H1 (cell line): Measurements from ENCODE around the gene GTF2A1L. TPM values are rescaled to one million over a fixed set of nuclear protein-coding genes. Genes with fewer than 3 reads are reported as not detected.

Experiments used
- CTCF ChIA-PET: fragments of 300-600 bp; sonication (Branson Sonifier 250); formaldehyde crosslinking; loops from one replicate; lab custom pipeline; 2021; ENCODE audit not compliant: partially characterized antibody; lab: Charles Lee
- POLR2A ChIA-PET: fragments of 300-600 bp; sonication (Branson Sonifier 250); formaldehyde crosslinking; loops from one replicate; lab custom pipeline; 2021; ENCODE audit warnings: inconsistent platforms; ENCODE audit not compliant: partially characterized antibody; lab: Charles Lee
- DNase-seq, 2 experiments: peaks; one replicate each; pipeline versions ENCODE4 v3.0.0 to v3.0.0-alpha.2; 2010 to 2022; ENCODE audit warnings: low spot score in 2 of 2, low read depth in 1 of 2, mixed read lengths in 1 of 2
- FAIRE-seq: peaks from 2 replicates; lab custom pipeline; 2011; peaks lifted over from hg19 to GRCh38; lab: Jason Lieb, UNC
- H2AFZ ChIP-seq: 2 replicates; pipeline ENCODE4 v1.8.1; 2012; ENCODE audit warnings: low read length, inconsistent platforms
- H2AK5ac ChIP-seq: 2 replicates; pipeline ENCODE4 v1.6.1; 2013; ENCODE audit warnings: low read depth, low read length
- H2BK120ac ChIP-seq: replicated peaks from 2 replicates; pipeline ENCODE3; 2013; ENCODE audit warnings: low read depth, low read length, inconsistent platforms
- H2BK12ac ChIP-seq: 2 replicates; pipeline ENCODE4 v1.6.1; 2013; ENCODE audit warnings: low read depth, low read length
- H2BK15ac ChIP-seq: 2 replicates; pipeline ENCODE4 v1.6.1; 2013; ENCODE audit warnings: low read length
- H2BK20ac ChIP-seq: 2 replicates; pipeline ENCODE4 v1.6.1; 2013; ENCODE audit warnings: low read length
- H2BK5ac ChIP-seq: 2 replicates; pipeline ENCODE4 v1.6.1; 2013; ENCODE audit warnings: low read depth, low read length
- H3K14ac ChIP-seq: 2 replicates; pipeline ENCODE4 v1.6.1; 2013; ENCODE audit warnings: inconsistent platforms; ENCODE audit not compliant: insufficient read length
- H3K18ac ChIP-seq: 2 replicates; pipeline ENCODE4 v1.6.1; 2013; ENCODE audit warnings: low read length; ENCODE audit errors: extremely low read depth
- H3K23ac ChIP-seq: 2 replicates; pipeline ENCODE4 v1.6.1; 2013; ENCODE audit warnings: inconsistent platforms; ENCODE audit not compliant: insufficient read length
- H3K23me2 ChIP-seq: 2 replicates; pipeline ENCODE4 v1.6.1; 2013; ENCODE audit warnings: low read depth, low read length
- H3K27ac ChIP-seq: 2 replicates; pipeline ENCODE4 v1.6.1; 2011; ENCODE audit warnings: low read depth, low read length, inconsistent platforms
- H3K27me3 ChIP-seq, 4 experiments: replicated peaks in 1 of 4; 1 replicate in 1 of 4; 2 replicates in 3 of 4; pipeline versions ENCODE4 v1.6.1 to v1.8.1; 2011 to 2013; ENCODE audit warnings: low read length in 3 of 4, mild to moderate bottlenecking in 3 of 4, inconsistent platforms in 2 of 4, mixed read lengths in 2 of 4, moderate library complexity in 1 of 4; ENCODE audit not compliant: control insufficient read depth in 3 of 4, insufficient read depth in 3 of 4; ENCODE audit errors: extremely low read depth in 1 of 4
- H3K36me3 ChIP-seq, 4 experiments: 2 replicates each; pipeline versions ENCODE4 v1.6.1 to v1.8.1; 2011 to 2013; ENCODE audit warnings: mild to moderate bottlenecking in 4 of 4, low read length in 3 of 4, moderate library complexity in 2 of 4, control low read depth in 1 of 4, inconsistent platforms in 1 of 4; ENCODE audit not compliant: insufficient read depth in 4 of 4, control insufficient read depth in 2 of 4
- H3K4ac ChIP-seq: replicated peaks from 2 replicates; pipeline ENCODE3; 2013; ENCODE audit warnings: low read length, low read depth, mixed read lengths, inconsistent platforms; ENCODE audit not compliant: insufficient read length
- H3K4me1 ChIP-seq, 4 experiments: replicated peaks in 1 of 4; 1 replicate in 1 of 4; 2 replicates in 3 of 4; pipeline versions ENCODE4 v1.6.1 to v1.8.1; 2011 to 2013; ENCODE audit warnings: low read length in 3 of 4, inconsistent platforms in 2 of 4, mixed read lengths in 1 of 4; ENCODE audit not compliant: insufficient read depth in 4 of 4, control insufficient read depth in 3 of 4
- H3K4me2 ChIP-seq, 2 experiments: 2 replicates each; pipeline versions ENCODE4 v1.6.1 to v1.8.1; 2011 to 2013; ENCODE audit warnings: low read depth in 2 of 2, low read length in 2 of 2, control low read depth in 1 of 2, inconsistent platforms in 1 of 2, mild to moderate bottlenecking in 1 of 2; ENCODE audit not compliant: insufficient read depth in 1 of 2
- H3K4me3 ChIP-seq, 4 experiments: fragments of 200-600, 300-600 bp in 1 of 4; sonication (generic), shearing (Covaris generic), sonication (Bioruptor Twin) in 1 of 4; 2 replicates each; pipeline versions ENCODE4 v1.5.1 to v1.8.1; 2011 to 2016; ENCODE audit warnings: low read length in 4 of 4, low read depth in 3 of 4, control low read depth in 2 of 4, inconsistent platforms in 2 of 4, mild to moderate bottlenecking in 2 of 4, mixed read lengths in 1 of 4, moderate library complexity in 1 of 4; ENCODE audit not compliant: insufficient read depth in 2 of 4; ENCODE audit errors: extremely low read depth in 1 of 4
- H3K56ac ChIP-seq: replicated peaks from 2 replicates; pipeline ENCODE3; 2013; ENCODE audit warnings: low read depth, mild to moderate bottlenecking, mixed read lengths, low read length, inconsistent platforms; ENCODE audit not compliant: insufficient read length
- H3K79me1 ChIP-seq: 2 replicates; pipeline ENCODE4 v1.6.1; 2013; ENCODE audit warnings: low read depth, low read length, control low read depth
- H3K79me2 ChIP-seq, 2 experiments: 2 replicates each; pipeline versions ENCODE4 v1.6.1 to v1.8.1; 2012 to 2013; ENCODE audit warnings: low read length in 2 of 2, mild to moderate bottlenecking in 2 of 2, inconsistent platforms in 1 of 2; ENCODE audit not compliant: insufficient read depth in 2 of 2, control insufficient read depth in 1 of 2
- H3K9ac ChIP-seq, 4 experiments: replicated peaks in 1 of 4; 1 replicate in 1 of 4; 2 replicates in 3 of 4; pipeline versions ENCODE4 v1.6.1 to v1.8.1; 2011 to 2013; ENCODE audit warnings: low read depth in 3 of 4, low read length in 3 of 4, control low read depth in 2 of 4, mild to moderate bottlenecking in 2 of 4, moderate library complexity in 2 of 4, inconsistent platforms in 1 of 4; ENCODE audit errors: extremely low read depth in 1 of 4
- H3K9me3 ChIP-seq, 2 experiments: 2 replicates each; pipeline versions ENCODE4 v1.6.1 to v1.8.1; 2012 to 2013; ENCODE audit warnings: mild to moderate bottlenecking in 2 of 2, moderate library complexity in 2 of 2, control low read depth in 1 of 2, inconsistent platforms in 1 of 2, low read depth in 1 of 2, low read length in 1 of 2, mixed read lengths in 1 of 2; ENCODE audit not compliant: insufficient read depth in 2 of 2
- H4K20me1 ChIP-seq, 2 experiments: replicated peaks in 1 of 2; 2 replicates each; pipeline versions ENCODE3 to v1.8.1; 2011 to 2013; ENCODE audit warnings: inconsistent platforms in 2 of 2, low read length in 2 of 2, mild to moderate bottlenecking in 1 of 2; ENCODE audit not compliant: insufficient read depth in 2 of 2, control insufficient read depth in 1 of 2
- H4K5ac ChIP-seq: 2 replicates; pipeline ENCODE4 v1.6.1; 2013; ENCODE audit warnings: low read length, low read depth, mixed read lengths, inconsistent platforms; ENCODE audit not compliant: insufficient read length
- H4K8ac ChIP-seq: 2 replicates; pipeline ENCODE4 v1.8.0; 2013; ENCODE audit warnings: mild to moderate bottlenecking, moderate library complexity, low read length, inconsistent platforms; ENCODE audit not compliant: insufficient read depth; ENCODE audit errors: extremely low read depth
- H4K91ac ChIP-seq: replicated peaks from 2 replicates; pipeline ENCODE3; 2013; ENCODE audit warnings: low read length, mixed read lengths, inconsistent platforms; ENCODE audit not compliant: insufficient read length
- ASH2L ChIP-seq: fragments of 200-600, 300-600 bp; sonication (generic); IDR thresholded peaks from one replicate; pipeline ENCODE4 v1.7.1; 2017; ENCODE audit warnings: low read length
- BCL11A ChIP-seq, 2 experiments: IDR thresholded peaks; one replicate each; pipeline ENCODE4 v1.6.1; 2011; ENCODE audit warnings: low read depth in 2 of 2, low read length in 2 of 2, mild to moderate bottlenecking in 2 of 2
- GTF2F1 ChIP-seq: IDR thresholded peaks from 2 replicates; pipeline ENCODE4 v1.6.1; 2012; ENCODE audit warnings: low read depth, low read length, improper control_type of control experiment, borderline replicate concordance
- KDM1A ChIP-seq: fragments of 200-600, 300-600 bp; sonication (generic); IDR thresholded peaks from 2 replicates; pipeline ENCODE4 v1.7.1; 2016; ENCODE audit warnings: mild to moderate bottlenecking, low read length, borderline replicate concordance
- MAFK ChIP-seq: IDR thresholded peaks from 2 replicates; pipeline ENCODE4 v1.6.1; 2012; ENCODE audit warnings: low read depth, mild to moderate bottlenecking, improper control_type of control experiment, low read length
- RAD21 ChIP-seq, 2 experiments: IDR thresholded peaks in 1 of 2; conservative IDR thresholded peaks in 1 of 2; 2 replicates each; pipeline ENCODE4 v1.6.1; 2011; ENCODE audit warnings: low read depth in 2 of 2, low read length in 2 of 2, improper control_type of control experiment in 1 of 2, inconsistent platforms in 1 of 2, mild to moderate bottlenecking in 1 of 2, moderate library complexity in 1 of 2
- RBBP5 ChIP-seq: IDR thresholded peaks from 2 replicates; pipeline ENCODE4 v1.7.1; 2012; ENCODE audit warnings: low read depth, mild to moderate bottlenecking, inconsistent platforms, low read length, moderate library complexity, borderline replicate concordance
- RXRA ChIP-seq: IDR thresholded peaks from 2 replicates; pipeline ENCODE4 v1.6.1; 2011; ENCODE audit warnings: low read depth, mild to moderate bottlenecking, low read length, moderate library complexity; ENCODE audit not compliant: insufficient read depth
- SP1 ChIP-seq: IDR thresholded peaks from 2 replicates; pipeline ENCODE4 v1.6.1; 2011; ENCODE audit warnings: low read depth, low read length
- TBP ChIP-seq: IDR thresholded peaks from 2 replicates; pipeline ENCODE4 v1.6.1; 2011; ENCODE audit warnings: low read depth, low read length, improper control_type of control experiment
- ZNF274 ChIP-seq: IDR thresholded peaks from 2 replicates; pipeline ENCODE4 v1.7.0; 2012; ENCODE audit warnings: low read length, borderline replicate concordance; ENCODE audit errors: extremely low read depth
- WGBS, 2 experiments: shearing (Covaris generic) in 1 of 2; methylation state at CpG; one replicate each; pipeline versions ENCODE4 v1.1.6 to v1.1.7; 2013 to 2015; ENCODE audit warnings: low lambda C conversion rate in 2 of 2, mixed read lengths in 2 of 2, inconsistent platforms in 1 of 2, low coverage in 1 of 2, missing lambda C conversion rate in 1 of 2; ENCODE audit not compliant: insufficient replicate concordance in 2 of 2, insufficient coverage in 1 of 2, insufficient read length in 1 of 2; ENCODE audit errors: extremely low coverage in 1 of 2, missing lambda C conversion rate in 1 of 2; 5-methylcytosine and 5-hydroxymethylcytosine counted together
- polyA plus RNA-seq, 7 experiments: library from polyadenylated mRNA; depleted of rRNA in 3 of 7; stranded (reverse) in 5 of 7; unstranded in 2 of 7; fragments of >200 nt in 5 of 7; fragments of 200-250 nt in 2 of 7; gene quantifications; 1 replicate in 5 of 7; 2 replicates in 1 of 7; 4 replicates in 1 of 7; pipeline versions ENCODE4 v1.2.1 to v1.2.3, GENCODE V29; 2011 to 2013; ENCODE audit warnings: missing spikeins in 2 of 7, mixed read lengths in 2 of 7
- total RNA-seq: library from RNA; stranded (reverse); fragmentation: NEBNext Ultra II Directional; extraction: Animal tissue kit (Norgen Biotek cat#: 25700); gene quantifications from 2 replicates; pipeline ENCODE4 v1.2.1, GENCODE V29; 2021
- TF ChIP-seq, protein P1 (sequence below), 3 experiments: IDR thresholded peaks; 1 replicate in 2 of 3; 2 replicates in 1 of 3; pipeline versions ENCODE4 v1.5.1 to v1.6.1; 2011; ENCODE audit warnings: low read length in 3 of 3, mild to moderate bottlenecking in 3 of 3, inconsistent platforms in 2 of 3, low read depth in 1 of 3, moderate library complexity in 1 of 3; ENCODE audit not compliant: insufficient read depth in 1 of 3; ENCODE audit errors: control extremely low read depth in 1 of 3

GTF2A1L gene
- total and polyA plus RNA-seq, 2 of the 8 experiments (the other 6 are each of a cell fraction or from before 2014, with no cell fraction given), result 0.18 TPM; not detected in 1

DNA sequence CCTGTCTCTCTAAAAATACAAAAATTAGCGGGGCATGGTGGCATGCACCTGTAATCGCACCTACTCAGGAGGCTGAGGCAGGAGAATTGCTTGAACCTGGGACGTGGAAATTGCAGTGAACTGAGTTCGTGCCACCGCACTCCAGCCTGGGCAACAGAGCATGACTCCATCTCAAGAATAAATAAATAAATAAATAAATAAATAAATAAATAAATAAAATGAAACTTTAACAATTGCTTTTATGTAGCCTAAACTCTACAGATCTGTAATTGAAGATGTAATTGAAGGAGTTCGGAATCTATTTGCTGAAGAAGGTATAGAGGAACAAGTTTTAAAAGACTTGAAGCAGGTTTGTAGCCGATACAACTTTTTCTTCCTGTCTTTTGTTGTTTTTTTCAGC, 2.9 kb downstream of the GTF2A1L start:
- no peaks in the 10 kb centered on the region for H3K23me2 ChIP-seq
- no peak overlapping the region for H4K5ac ChIP-seq
- no peaks in the 10 kb centered on the region; a peak in 1 of 4 replicates for H3K9me3 ChIP-seq
- POLR2A ChIA-PET, result no interaction called here
- H2AK5ac ChIP-seq, result no peak overlapping the region
- H3K56ac ChIP-seq, result no peak overlapping the region
- no peak overlapping the region for H2BK20ac ChIP-seq
- no peak for FAIRE-seq
- no peak overlapping the region for H2BK12ac ChIP-seq
- H3K4me1 ChIP-seq, result no peaks in the 10 kb centered on the region
- no peak overlapping the region for H4K8ac ChIP-seq
- H3K14ac ChIP-seq, result no peak overlapping the region
- no peak for DNase-seq
- H2BK120ac ChIP-seq, result no peak overlapping the region
- H3K4ac ChIP-seq, result no peak overlapping the region
- H2BK5ac ChIP-seq, result no peak overlapping the region
- H3K79me2 ChIP-seq, result no peaks in the 10 kb centered on the region
- H4K91ac ChIP-seq, result no peak overlapping the region
- H2BK15ac ChIP-seq, result no peak overlapping the region
- H3K27me3 ChIP-seq, result no peaks in the 10 kb centered on the region
- CTCF ChIA-PET, result no interaction called here
- H4K20me1 ChIP-seq, result no peaks in the 10 kb centered on the region
- H3K9ac ChIP-seq, result no peak overlapping the region
- H3K36me3 ChIP-seq, result no peaks in the 10 kb centered on the region
- no peaks in the 10 kb centered on the region for H3K79me1 ChIP-seq
- no peak overlapping the region for H3K23ac ChIP-seq
- no peak overlapping the region for H3K4me2 ChIP-seq
- WGBS, 2 experiments, result 98% methylated on average over 7 of the region's 7 CpGs; no CpG with 5 or more reads in 1 of the 2 experiments
- no peak overlapping the region for H3K18ac ChIP-seq
- H2AFZ ChIP-seq, result no peak overlapping the region
- H3K27ac ChIP-seq, result no peak overlapping the region
- no peak overlapping the region for H3K4me3 ChIP-seq
- TF ChIP-seq GTF2F1, result no peak
- no peak for TF ChIP-seq RAD21 (IDR thresholded peaks at IDR 0.05 in 1 of 2, conservative IDR thresholded peaks at IDR 0.05 in 1 of 2; ENCODE audit: low read depth in 2 of 2, low read length in 2 of 2)
- no peak for TF ChIP-seq RBBP5
- no peak for TF ChIP-seq RXRA
- TF ChIP-seq ASH2L, result no peak
- no peak for TF ChIP-seq TBP
- TF ChIP-seq BCL11A (IDR thresholded peaks at IDR 0.05; ENCODE audit: low read depth in 2 of 2, low read length in 2 of 2), result no peak
- no peak for TF ChIP-seq SP1
- TF ChIP-seq, protein P1, sequence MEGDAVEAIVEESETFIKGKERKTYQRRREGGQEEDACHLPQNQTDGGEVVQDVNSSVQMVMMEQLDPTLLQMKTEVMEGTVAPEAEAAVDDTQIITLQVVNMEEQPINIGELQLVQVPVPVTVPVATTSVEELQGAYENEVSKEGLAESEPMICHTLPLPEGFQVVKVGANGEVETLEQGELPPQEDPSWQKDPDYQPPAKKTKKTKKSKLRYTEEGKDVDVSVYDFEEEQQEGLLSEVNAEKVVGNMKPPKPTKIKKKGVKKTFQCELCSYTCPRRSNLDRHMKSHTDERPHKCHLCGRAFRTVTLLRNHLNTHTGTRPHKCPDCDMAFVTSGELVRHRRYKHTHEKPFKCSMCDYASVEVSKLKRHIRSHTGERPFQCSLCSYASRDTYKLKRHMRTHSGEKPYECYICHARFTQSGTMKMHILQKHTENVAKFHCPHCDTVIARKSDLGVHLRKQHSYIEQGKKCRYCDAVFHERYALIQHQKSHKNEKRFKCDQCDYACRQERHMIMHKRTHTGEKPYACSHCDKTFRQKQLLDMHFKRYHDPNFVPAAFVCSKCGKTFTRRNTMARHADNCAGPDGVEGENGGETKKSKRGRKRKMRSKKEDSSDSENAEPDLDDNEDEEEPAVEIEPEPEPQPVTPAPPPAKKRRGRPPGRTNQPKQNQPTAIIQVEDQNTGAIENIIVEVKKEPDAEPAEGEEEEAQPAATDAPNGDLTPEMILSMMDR (IDR thresholded peaks at IDR 0.05; ENCODE audit: control extremely low read depth in 1 of 3, insufficient read depth in 1 of 3, low read depth in 1 of 3, low read length in 3 of 3), result no peak
- TF ChIP-seq MAFK, result no peak
- no peak for TF ChIP-seq KDM1A
- no peak for TF ChIP-seq ZNF274
